ENCODE results near the gene CASD1.

Gene CASD1

GRCh38 chr7:94492601-94493000 is 17.0 kb upstream of the CASD1 start:
- Histone ChIP-seq H3K9ac (ENCODE audit: low read depth, low read length) (no peak overlapping the region), H3K4me2 (ENCODE audit: low read length) (no peak overlapping the region), H3K9me3 (replicated peaks; ENCODE audit: low read length) (no peaks in the 10 kb centered on the region), H3K27me3 (ENCODE audit: control insufficient read depth, insufficient read depth, low read length) (no peaks in the 10 kb centered on the region), H3K4me3 (ENCODE audit: low read length) (no peak overlapping the region), H3K36me3 (ENCODE audit: insufficient read depth, low read length) (no peaks in the 10 kb centered on the region), H3K4me1 (ENCODE audit: control insufficient read depth, insufficient read depth, low read length) (no peaks in the 10 kb centered on the region)

- Histone ChIP-seq H3K9me3 (replicated peaks; ENCODE audit: low read length) (no peaks in the 10 kb centered on the region), H3K27me3 (ENCODE audit: control insufficient read depth, insufficient read depth, low read length) (no peaks in the 10 kb centered on the region)
These were observed 11.5 kb upstream of the CASD1 start for GRCh38 chr7:94497874-94498670.

GRCh38 chr7:94498918-94499317 is 10.7 kb upstream of the CASD1 start:
- no peaks in the 10 kb centered on the region for H3K9me3 ChIP-seq (replicated peaks; ENCODE audit: low read length)
- no peaks in the 10 kb centered on the region for H3K36me3 ChIP-seq (ENCODE audit: insufficient read depth, low read length)
- no peaks in the 10 kb centered on the region for H3K4me1 ChIP-seq (ENCODE audit: control insufficient read depth, insufficient read depth, low read length)
- no peak overlapping the region for H3K4me2 ChIP-seq (ENCODE audit: low read length)
- no peak overlapping the region for H3K4me3 ChIP-seq (ENCODE audit: low read length)
- no peaks in the 10 kb centered on the region for H3K27me3 ChIP-seq (ENCODE audit: control insufficient read depth, insufficient read depth, low read length)
- H3K9ac ChIP-seq (ENCODE audit: low read depth, low read length), result no peak overlapping the region

More at GRCh38 chr7:94497874-94498670, 11.5 kb upstream of the CASD1 start:
- Histone ChIP-seq H3K4me2 (ENCODE audit: low read length) (no peak overlapping the region), H3K9ac (ENCODE audit: low read depth, low read length) (no peak overlapping the region), H3K4me1 (ENCODE audit: control insufficient read depth, insufficient read depth, low read length) (no peaks in the 10 kb centered on the region), H3K36me3 (ENCODE audit: insufficient read depth, low read length) (no peaks in the 10 kb centered on the region), H3K4me3 (ENCODE audit: low read length) (no peak overlapping the region)

- H3K36me3 ChIP-seq (ENCODE audit: insufficient read depth, low read length), result no peaks in the 10 kb centered on the region
- no peak overlapping the region for H3K4me2 ChIP-seq (ENCODE audit: low read length)
- no peak overlapping the region for H3K4me3 ChIP-seq (ENCODE audit: low read length)
- no peaks in the 10 kb centered on the region for H3K9me3 ChIP-seq (replicated peaks; ENCODE audit: low read length)
- H3K27me3 ChIP-seq (ENCODE audit: control insufficient read depth, insufficient read depth, low read length), result no peaks in the 10 kb centered on the region
- H3K9ac ChIP-seq (ENCODE audit: low read depth, low read length), result no peak overlapping the region
- peaks cover 17% of the 10 kb centered on the region for H3K4me1 ChIP-seq (ENCODE audit: control insufficient read depth, insufficient read depth, low read length)
These were observed 2.1 kb upstream of the CASD1 start for GRCh38 chr7:94507462-94507861.

- H3K4me2 ChIP-seq (ENCODE audit: low read length), result no peak overlapping the region
- no peaks in the 10 kb centered on the region for H3K9me3 ChIP-seq (replicated peaks; ENCODE audit: low read length)
- no peaks in the 10 kb centered on the region for H3K27me3 ChIP-seq (ENCODE audit: control insufficient read depth, insufficient read depth, low read length)
- H3K9ac ChIP-seq (ENCODE audit: low read depth, low read length), result no peak overlapping the region
- H3K4me3 ChIP-seq (ENCODE audit: low read length), result no peak overlapping the region
- no peaks in the 10 kb centered on the region for H3K36me3 ChIP-seq (ENCODE audit: insufficient read depth, low read length)
- peaks cover 17% of the 10 kb centered on the region for H3K4me1 ChIP-seq (ENCODE audit: control insufficient read depth, insufficient read depth, low read length)
These were observed 1.6 kb upstream of the CASD1 start for GRCh38 chr7:94507962-94508361.

GRCh38 chr7:94509887-94510581 is 425 bp downstream of the CASD1 start:
- no peaks in the 10 kb centered on the region for H3K9me3 ChIP-seq (replicated peaks; ENCODE audit: low read length)
- H3K4me2 ChIP-seq (ENCODE audit: low read length), result peak overlapping the region; percentile 84
- H3K9ac ChIP-seq (ENCODE audit: low read depth, low read length), result peak overlapping the region; percentile 94
- no peaks in the 10 kb centered on the region for H3K36me3 ChIP-seq (ENCODE audit: insufficient read depth, low read length)
- no peaks in the 10 kb centered on the region for H3K27me3 ChIP-seq (ENCODE audit: control insufficient read depth, insufficient read depth, low read length)
- peaks cover 21% of the 10 kb centered on the region for H3K4me1 ChIP-seq (ENCODE audit: control insufficient read depth, insufficient read depth, low read length)
- peak overlapping the region; percentile 100 for H3K4me3 ChIP-seq (ENCODE audit: low read length)

- H3K27me3 ChIP-seq (ENCODE audit: control insufficient read depth, insufficient read depth, low read length), result no peaks in the 10 kb centered on the region
- peak overlapping the region; percentile 84 for H3K4me2 ChIP-seq (ENCODE audit: low read length)
- H3K9ac ChIP-seq (ENCODE audit: low read depth, low read length), result peak overlapping the region; percentile 94
- peaks cover 21% of the 10 kb centered on the region for H3K4me1 ChIP-seq (ENCODE audit: control insufficient read depth, insufficient read depth, low read length)
- H3K36me3 ChIP-seq (ENCODE audit: insufficient read depth, low read length), result no peaks in the 10 kb centered on the region
- H3K9me3 ChIP-seq (replicated peaks; ENCODE audit: low read length), result no peaks in the 10 kb centered on the region
- peak overlapping the region; percentile 100 for H3K4me3 ChIP-seq (ENCODE audit: low read length)
These were observed 1.2 kb downstream of the CASD1 start for GRCh38 chr7:94510582-94511496.

- Histone ChIP-seq H3K4me2 (ENCODE audit: low read length) (peak overlapping the region; percentile 20), H3K9me3 (replicated peaks; ENCODE audit: low read length) (no peaks in the 10 kb centered on the region), H3K36me3 (ENCODE audit: insufficient read depth, low read length) (no peaks in the 10 kb centered on the region), H3K9ac (ENCODE audit: low read depth, low read length) (no peak overlapping the region), H3K4me1 (ENCODE audit: control insufficient read depth, insufficient read depth, low read length) (peaks cover 21% of the 10 kb centered on the region), H3K27me3 (ENCODE audit: control insufficient read depth, insufficient read depth, low read length) (no peaks in the 10 kb centered on the region), H3K4me3 (ENCODE audit: low read length) (no peak overlapping the region)
These were observed 2.1 kb downstream of the CASD1 start for GRCh38 chr7:94511718-94512117.

GRCh38 chr7:94512735-94513564 is 3.3 kb downstream of the CASD1 start:
- H3K4me3 ChIP-seq (ENCODE audit: low read length), result no peak overlapping the region

GRCh38 chr7:94513565-94513860 is 3.9 kb downstream of the CASD1 start:
- Histone ChIP-seq H3K9me3 (replicated peaks; ENCODE audit: low read length) (no peaks in the 10 kb centered on the region), H3K27me3 (ENCODE audit: control insufficient read depth, insufficient read depth, low read length) (no peaks in the 10 kb centered on the region), H3K4me2 (ENCODE audit: low read length) (no peak overlapping the region), H3K36me3 (ENCODE audit: insufficient read depth, low read length) (no peaks in the 10 kb centered on the region), H3K4me3 (ENCODE audit: low read length) (no peak overlapping the region), H3K9ac (ENCODE audit: low read depth, low read length) (no peak overlapping the region), H3K4me1 (ENCODE audit: control insufficient read depth, insufficient read depth, low read length) (peaks cover 21% of the 10 kb centered on the region)

More at GRCh38 chr7:94512735-94513564, 3.3 kb downstream of the CASD1 start:
- Histone ChIP-seq H3K27me3 (ENCODE audit: control insufficient read depth, insufficient read depth, low read length) (no peaks in the 10 kb centered on the region), H3K9ac (ENCODE audit: low read depth, low read length) (no peak overlapping the region), H3K4me2 (ENCODE audit: low read length) (no peak overlapping the region), H3K4me1 (ENCODE audit: control insufficient read depth, insufficient read depth, low read length) (peaks cover 21% of the 10 kb centered on the region), H3K9me3 (replicated peaks; ENCODE audit: low read length) (no peaks in the 10 kb centered on the region), H3K36me3 (ENCODE audit: insufficient read depth, low read length) (no peaks in the 10 kb centered on the region)

Data from skeletal muscle satellite cell (primary cell).